NCI-H460 (cell line): ENCODE results near the gene ERICH3. TPM values are rescaled to one million over a fixed set of nuclear protein-coding genes. Genes with fewer than 3 reads are reported as not detected.

ENCODE experiments used
- DNase-seq: peaks from one replicate; pipeline ENCODE4 v3.0.0-alpha.2; 2016; ENCODE audit warnings: low read depth; ENCODE audit errors: extremely low read depth
- total RNA-seq: library from RNA; depleted of rRNA; stranded (reverse); fragments of >200 nt; shearing (Covaris generic); gene quantifications from 2 replicates; pipeline ENCODE4 v1.2.3, GENCODE V29; 2014

The ERICH3 gene
- total RNA-seq, 1 experiment from 2014 or later: not detected

- DNase-seq: no peak
These were observed 79.4 kb downstream of the ERICH3 start for GRCh38 chr1:74593887-74594866.

- DNase-seq: no peak
These were observed 80.8 kb downstream of the ERICH3 start for GRCh38 chr1:74592580-74593355.

- DNase-seq: no peak
These were observed 81.6 kb downstream of the ERICH3 start for GRCh38 chr1:74591949-74592348.

GRCh38 chr1:74590288-74590687 is 83.3 kb downstream of the ERICH3 start:
- no peak for DNase-seq

GRCh38 chr1:74587888-74588287 is 85.7 kb downstream of the ERICH3 start:
- no peak for DNase-seq

- no peak for DNase-seq
These were observed 87.2 kb downstream of the ERICH3 start for GRCh38 chr1:74586253-74586897.

GRCh38 chr1:74584185-74584584 is 89.4 kb downstream of the ERICH3 start:
- DNase-seq: no peak

GRCh38 chr1:74583397-74583796 is 90.2 kb downstream of the ERICH3 start:
- no peak for DNase-seq

GRCh38 chr1:74579425-74579824 is 94.2 kb downstream of the ERICH3 start:
- DNase-seq: no peak

GRCh38 chr1:74578101-74578500 is 95.5 kb downstream of the ERICH3 start:
- DNase-seq: no peak

GRCh38 chr1:74571891-74572290 is 101.7 kb downstream of the ERICH3 start:
- DNase-seq: no peak

GRCh38 chr1:74571493-74571800 is 102.1 kb downstream of the ERICH3 start:
- no peak for DNase-seq

- DNase-seq: no peak
These were observed 102.6 kb downstream of the ERICH3 start for GRCh38 chr1:74570797-74571492.

- DNase-seq: no peak
These were observed 123.7 kb downstream of the ERICH3 start for GRCh38 chr1:74549932-74550331.

- no peak for DNase-seq
These were observed 124.4 kb downstream of the ERICH3 start for GRCh38 chr1:74548961-74549750.

GRCh38 chr1:74545821-74546220 is 127.8 kb downstream of the ERICH3 start:
- DNase-seq: no peak

- no peak for DNase-seq
These were observed 139.4 kb downstream of the ERICH3 start for GRCh38 chr1:74534241-74534640.

- DNase-seq: no peak
These were observed 141.8 kb downstream of the ERICH3 start for GRCh38 chr1:74531796-74532195.

- DNase-seq: no peak
These were observed 142.7 kb downstream of the ERICH3 start for GRCh38 chr1:74530892-74531291.

- no peak for DNase-seq
These were observed 145.5 kb downstream of the ERICH3 start for GRCh38 chr1:74528123-74528522.
